Liver (tissue), 9 donors: Measurements from ENCODE around the gene ZNF622. TPM values are rescaled to one million over a fixed set of nuclear protein-coding genes. Genes with fewer than 3 reads are reported as not detected.

Experiments used
- DNase-seq: peaks from one replicate; pipeline ENCODE4 v3.0.0-alpha.2; 2017; ENCODE audit warnings: low spot score
- H3K27ac ChIP-seq, 2 donors: one replicate each; pipeline ENCODE4 v1.7.0; 2013; ENCODE audit warnings: inconsistent platforms in 2 of 2, low read length in 2 of 2, control low read depth in 1 of 2, low read depth in 1 of 2, mild to moderate bottlenecking in 1 of 2
- H3K27me3 ChIP-seq, 4 donors: one replicate each; pipeline versions ENCODE4 v1.6.1 to v1.7.0; 2013; ENCODE audit warnings: low read length in 3 of 4, inconsistent platforms in 1 of 4, mild to moderate bottlenecking in 1 of 4, moderate library complexity in 1 of 4; ENCODE audit not compliant: control insufficient read depth in 4 of 4, insufficient read depth in 4 of 4
- H3K36me3 ChIP-seq, 4 donors: one replicate each; pipeline versions ENCODE4 v1.6.1 to v1.7.0; 2013; ENCODE audit warnings: low read length in 3 of 4, mild to moderate bottlenecking in 3 of 4, low read depth in 1 of 4, moderate library complexity in 1 of 4; ENCODE audit not compliant: control insufficient read depth in 4 of 4, insufficient read depth in 3 of 4
- H3K4me1 ChIP-seq, 4 donors: one replicate each; pipeline versions ENCODE4 v1.6.1 to v1.7.0; 2013; ENCODE audit warnings: low read length in 3 of 4, mild to moderate bottlenecking in 3 of 4, moderate library complexity in 1 of 4; ENCODE audit not compliant: control insufficient read depth in 4 of 4, insufficient read depth in 4 of 4
- H3K4me3 ChIP-seq, 3 donors: one replicate each; pipeline versions ENCODE4 v1.6.1 to v1.7.0; 2013; ENCODE audit warnings: low read length in 3 of 3, control low read depth in 1 of 3, low read depth in 1 of 3, mild to moderate bottlenecking in 1 of 3
- H3K9ac ChIP-seq, 2 donors: one replicate each; pipeline ENCODE4 v1.7.0; 2013; ENCODE audit warnings: low read length in 2 of 2, mild to moderate bottlenecking in 2 of 2, moderate library complexity in 2 of 2, control low read depth in 1 of 2, low read depth in 1 of 2
- H3K9me3 ChIP-seq, 4 donors: one replicate each; pipeline versions ENCODE4 v1.6.1 to v1.7.0; 2013; ENCODE audit warnings: low read length in 3 of 4; ENCODE audit not compliant: control insufficient read depth in 4 of 4
- ATF3 ChIP-seq: IDR thresholded peaks from 2 replicates; pipeline ENCODE4 v1.6.1; 2016; ENCODE audit warnings: antibody characterized with exemption
- CTCF ChIP-seq: fragments of 150-350 bp; IDR thresholded peaks from 2 replicates; pipeline ENCODE4 v1.5.1; 2017; ENCODE audit warnings: improper control_type of control experiment, low read depth, low read length; ENCODE audit not compliant: missing input control
- FOXA1 ChIP-seq: IDR thresholded peaks from 2 replicates; pipeline ENCODE4 v1.6.1; 2016; ENCODE audit warnings: antibody characterized with exemption
- FOXA2 ChIP-seq: IDR thresholded peaks from 2 replicates; pipeline ENCODE4 v1.6.1; 2016; ENCODE audit warnings: antibody characterized with exemption
- GABPA ChIP-seq, 2 donors: IDR thresholded peaks in 1 of 2; conservative IDR thresholded peaks in 1 of 2; 2 replicates each; pipeline ENCODE4 v1.6.1; 2016; ENCODE audit warnings: antibody characterized with exemption in 2 of 2, mild to moderate bottlenecking in 1 of 2, moderate library complexity in 1 of 2
- HNF4G ChIP-seq: IDR thresholded peaks from 2 replicates; pipeline ENCODE4 v1.6.1; 2016; ENCODE audit warnings: antibody characterized with exemption
- JUND ChIP-seq, 2 donors: IDR thresholded peaks; 2 replicates each; pipeline ENCODE4 v1.6.1; 2016; ENCODE audit warnings: antibody characterized with exemption in 2 of 2
- MAX ChIP-seq: IDR thresholded peaks from 2 replicates; pipeline ENCODE4 v1.6.1; 2016; ENCODE audit warnings: antibody characterized with exemption
- NR2F2 ChIP-seq: IDR thresholded peaks from 2 replicates; pipeline ENCODE4 v1.6.1; 2016; ENCODE audit warnings: antibody characterized with exemption
- RAD21 ChIP-seq, 2 donors: IDR thresholded peaks; 2 replicates each; pipeline ENCODE4 v1.6.1; 2016; ENCODE audit warnings: antibody characterized with exemption in 2 of 2, mild to moderate bottlenecking in 2 of 2
- REST ChIP-seq: IDR thresholded peaks from 2 replicates; pipeline ENCODE4 v1.6.1; 2016; ENCODE audit warnings: antibody characterized with exemption, mild to moderate bottlenecking
- RXRA ChIP-seq, 2 donors: IDR thresholded peaks; 2 replicates each; pipeline ENCODE4 v1.6.1; 2017 to 2018; ENCODE audit warnings: antibody characterized with exemption in 2 of 2, mild to moderate bottlenecking in 1 of 2
- SP1 ChIP-seq: IDR thresholded peaks from 2 replicates; pipeline ENCODE4 v1.6.1; 2018; ENCODE audit warnings: antibody characterized with exemption, mild to moderate bottlenecking
- TAF1 ChIP-seq: conservative IDR thresholded peaks from 2 replicates; pipeline ENCODE4 v1.6.1; 2016; ENCODE audit warnings: antibody characterized with exemption, mild to moderate bottlenecking
- YY1 ChIP-seq: IDR thresholded peaks from 2 replicates; pipeline ENCODE4 v1.6.1; 2016; ENCODE audit warnings: antibody characterized with exemption, mild to moderate bottlenecking
- ZBTB33 ChIP-seq: IDR thresholded peaks from 2 replicates; pipeline ENCODE4 v1.6.1; 2016; ENCODE audit warnings: antibody characterized with exemption
- WGBS: extraction: QIAGEN DNeasy Blood & Tissue Kit; methylation state at CpG from one replicate; pipeline ENCODE4 v1.1.7; 2013; 5-methylcytosine and 5-hydroxymethylcytosine counted together
- polyA plus RNA-seq, 2 donors: library from polyadenylated mRNA; stranded (reverse) in 1 of 2; unstranded in 1 of 2; fragments of 200-250 nt in 1 of 2; fragments of >200 nt in 1 of 2; fragmentation: Nextera tagmentation in 1 of 2; extraction: Ambion mirVana in 1 of 2; gene quantifications; one replicate each; pipeline versions ENCODE4 v1.2.1 to v1.2.3, GENCODE V29; 2013 to 2015
- total RNA-seq, 2 donors: library from RNA; depleted of rRNA; stranded (reverse); fragments of >200 nt; gene quantifications; one replicate each; pipeline ENCODE4 v1.2.3, GENCODE V29; 2014
- donor health status: healthy.
- donor health status: healthy.
- donor health status: healthy.
- donor health status: healthy.
- donor health status: healthy.

ZNF622 gene
- total and polyA plus RNA-seq, 4 donors, result 12.8 to 18.7 (median 16.4) TPM

GRCh38 chr5:16493261-16493660 is 27.7 kb upstream of the ZNF622 start:
- H3K27me3 ChIP-seq, result no peaks in the 10 kb centered on the region
- WGBS, result 83% methylated on average over 1 of the region's 1 CpG
- H3K4me1 ChIP-seq, result peaks cover 0 to 17% (median 5%) of the 10 kb centered on the region in 4 donors
- H3K4me3 ChIP-seq, result no peak overlapping the region
- no peaks in the 10 kb centered on the region for H3K9me3 ChIP-seq
- TF ChIP-seq RAD21 (IDR thresholded peaks at IDR 0.05) (no peak), GABPA (IDR thresholded peaks at IDR 0.05 in 1 of 2, conservative IDR thresholded peaks at IDR 0.05 in 1 of 2) (no peak), CTCF (no peak), FOXA2 (no peak), RXRA (IDR thresholded peaks at IDR 0.05) (no peak)
- no peak overlapping the region for H3K27ac ChIP-seq
- no peak overlapping the region for H3K9ac ChIP-seq
- H3K36me3 ChIP-seq, result no peaks in the 10 kb centered on the region
- DNase-seq, result no peak

- no peaks in the 10 kb centered on the region for H3K27me3 ChIP-seq
- TF ChIP-seq REST, result no peak
- TF ChIP-seq RXRA (IDR thresholded peaks at IDR 0.05), result no peak
- no peak for TF ChIP-seq HNF4G
- no peak for TF ChIP-seq NR2F2
- TF ChIP-seq CTCF, result no peak
- TF ChIP-seq ATF3, result no peak
- TF ChIP-seq TAF1, result no peak
- TF ChIP-seq FOXA2, result no peak
- no peak for TF ChIP-seq SP1
- no peak for TF ChIP-seq FOXA1
- TF ChIP-seq JUND (IDR thresholded peaks at IDR 0.05), result no peak
- TF ChIP-seq MAX, result no peak
- no peak for TF ChIP-seq YY1
- TF ChIP-seq ZBTB33, result no peak
- no peak for TF ChIP-seq GABPA (IDR thresholded peaks at IDR 0.05 in 1 of 2, conservative IDR thresholded peaks at IDR 0.05 in 1 of 2)
- peaks cover 0 to 15% (median 6%) of the 10 kb centered on the region in 4 donors for H3K4me1 ChIP-seq
- H3K27ac ChIP-seq, result no peak overlapping the region
- no peak overlapping the region for H3K9ac ChIP-seq
- no peaks in the 10 kb centered on the region for H3K9me3 ChIP-seq
- H3K4me3 ChIP-seq, result no peak overlapping the region
- H3K36me3 ChIP-seq, result peaks cover 0 to 4% (median 0%) of the 10 kb centered on the region in 4 donors
- 64% methylated on average over 10 of the region's 10 CpGs for WGBS
- DNase-seq, result no peak
Measured at GRCh38 chr5:16492398-16493140, 27.0 kb upstream of the ZNF622 start.
